Mucosa of descending colon (tissue), 3 donors: Measurements from ENCODE around the gene ACOXL. TPM values are rescaled to one million over a fixed set of nuclear protein-coding genes. Genes with fewer than 3 reads are reported as not detected.
A peak's percentile ranks its signal among the peaks of the same experiment; 100 is the strongest.
"Not testable (repeated sequence)": the region's sequence is repeated elsewhere in the genome, so short reads cannot be mapped to it uniquely, and the experiment has no call there.

Experiments
- ATAC-seq: fragments of 200-7000 bp; cut with Tn5 transposase; one replicate; pipeline ENCODE4 v1.9.1; 2020; ENCODE audit warnings: mild to moderate bottlenecking, moderate library complexity
- DNase-seq, 3 donors: peaks; one replicate each; pipeline ENCODE4 v3.0.0-alpha.2; 2020
- H3K36me3 ChIP-seq: fragments of 200-600 bp; one replicate; pipeline ENCODE4 v1.8.0; 2021; ENCODE audit warnings: low read depth, mild to moderate bottlenecking
- H3K4me1 ChIP-seq: fragments of 200-600 bp; one replicate; pipeline ENCODE4 v1.8.0; 2021; ENCODE audit warnings: low read depth, mild to moderate bottlenecking
- H3K4me3 ChIP-seq: fragments of 200-600 bp; one replicate; pipeline ENCODE4 v1.8.0; 2021; ENCODE audit warnings: mild to moderate bottlenecking
- H3K9me3 ChIP-seq: fragments of 200-600 bp; one replicate; pipeline ENCODE4 v1.8.0; 2021; ENCODE audit warnings: mild to moderate bottlenecking
- intact Hi-C, 2 donors: fragments of 100-400 bp; cut with DNase I in 1 of 2; cut with micrococcal nuclease in 1 of 2; formaldehyde crosslinking; loops; one replicate each; pipeline versions ENCODE4 v1.11.0 to v1.11.1; 2022; cut with DNase I, micrococcal nuclease
- total RNA-seq, 3 donors: library from RNA; stranded (reverse); fragmentation: NEBNext Ultra II Directional in 2 of 3; extraction: Animal tissue kit (Norgen Biotek cat#: 25700) in 2 of 3; gene quantifications; one replicate each; pipeline versions ENCODE4 v1.2.1 to v1.2.4, GENCODE V29; 2021 to 2023
- TF ChIP-seq, protein P1 (sequence below): fragments of 200-600 bp; IDR thresholded peaks from one replicate; pipeline ENCODE4 v1.8.0; 2022; ENCODE audit warnings: antibody characterized with exemption, mild to moderate bottlenecking
- donor health status: DM: no; HTN: no; CAD: no; lungs with moderate emphysema.
- donor health status: DM: no; HTN: no; CAD: no.
- donor health status: DM: no; HTN: yes; CAD: no.

Gene ACOXL
- total RNA-seq, 3 donors from 2014 or later = 0.51 to 1.2 (median 0.87) TPM

DNA sequence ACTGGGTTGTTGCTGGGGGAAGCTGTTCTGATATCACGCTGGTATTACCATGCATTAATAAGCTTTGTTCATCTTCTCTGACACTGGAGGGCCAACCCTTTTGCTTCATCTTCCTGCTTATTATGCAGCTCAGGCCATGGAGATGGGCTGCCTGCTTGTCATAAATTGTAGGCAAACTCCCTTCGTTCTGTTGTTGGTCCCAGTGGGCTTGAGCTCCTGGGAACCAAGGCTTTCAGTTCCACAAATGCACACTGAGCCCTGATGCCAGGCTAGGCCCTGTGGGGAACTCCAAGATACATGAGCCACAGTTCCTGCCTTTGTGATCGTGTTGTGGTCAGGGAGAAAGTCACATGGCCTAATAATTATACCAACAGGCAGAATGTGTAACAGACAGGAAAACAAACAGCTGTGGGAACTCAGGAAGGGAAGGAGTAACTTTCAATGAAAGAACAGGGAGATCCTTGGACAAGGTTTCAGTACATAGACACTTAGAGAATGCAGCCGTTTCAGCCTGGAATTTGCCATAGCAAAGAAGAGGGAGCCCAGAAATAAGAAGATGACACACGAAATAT is 339.3 kb downstream of the ACOXL start:
- peak in 1 of 3 donors; percentile 13 for DNase-seq
- intact Hi-C loops = no loop called here
- no peaks in the 10 kb centered on the region for H3K36me3 ChIP-seq

DNA sequence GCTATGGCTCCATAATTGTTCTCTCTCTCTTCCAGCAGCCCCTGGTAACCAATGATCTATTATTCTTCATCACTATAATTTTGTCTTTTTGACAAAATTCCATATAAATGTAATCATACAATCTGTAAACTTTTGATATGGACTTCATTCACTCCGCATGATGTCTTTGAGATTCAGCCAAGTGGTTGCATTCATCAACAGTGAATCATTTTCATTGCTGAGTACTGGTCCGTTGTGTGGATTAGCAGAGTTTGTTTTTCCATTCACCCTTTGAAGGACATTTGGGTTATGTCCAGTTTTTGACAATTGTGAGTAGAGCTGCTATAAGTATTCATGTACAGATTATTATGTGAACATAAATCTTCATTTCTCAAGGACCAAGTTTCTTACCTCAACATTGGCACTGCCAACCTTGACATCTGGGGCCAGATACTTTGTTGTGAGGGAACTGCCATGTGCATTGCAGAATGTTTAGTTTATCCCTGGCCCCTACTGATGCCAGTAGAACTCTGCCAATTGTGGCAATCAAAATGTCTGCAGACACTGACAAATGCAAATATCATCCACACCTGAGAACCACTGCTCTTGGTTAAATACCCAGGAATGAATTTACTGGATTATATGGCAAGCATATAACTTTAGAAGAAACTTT is 340.0 kb downstream of the ACOXL start:
- H3K9me3 ChIP-seq = no peaks in the 10 kb centered on the region
- no peak for ATAC-seq
- H3K4me1 ChIP-seq = no peaks in the 10 kb centered on the region
- H3K4me3 ChIP-seq = no peak overlapping the region
- H3K36me3 ChIP-seq = no peaks in the 10 kb centered on the region
- no peak for DNase-seq
- TF ChIP-seq, protein P1, sequence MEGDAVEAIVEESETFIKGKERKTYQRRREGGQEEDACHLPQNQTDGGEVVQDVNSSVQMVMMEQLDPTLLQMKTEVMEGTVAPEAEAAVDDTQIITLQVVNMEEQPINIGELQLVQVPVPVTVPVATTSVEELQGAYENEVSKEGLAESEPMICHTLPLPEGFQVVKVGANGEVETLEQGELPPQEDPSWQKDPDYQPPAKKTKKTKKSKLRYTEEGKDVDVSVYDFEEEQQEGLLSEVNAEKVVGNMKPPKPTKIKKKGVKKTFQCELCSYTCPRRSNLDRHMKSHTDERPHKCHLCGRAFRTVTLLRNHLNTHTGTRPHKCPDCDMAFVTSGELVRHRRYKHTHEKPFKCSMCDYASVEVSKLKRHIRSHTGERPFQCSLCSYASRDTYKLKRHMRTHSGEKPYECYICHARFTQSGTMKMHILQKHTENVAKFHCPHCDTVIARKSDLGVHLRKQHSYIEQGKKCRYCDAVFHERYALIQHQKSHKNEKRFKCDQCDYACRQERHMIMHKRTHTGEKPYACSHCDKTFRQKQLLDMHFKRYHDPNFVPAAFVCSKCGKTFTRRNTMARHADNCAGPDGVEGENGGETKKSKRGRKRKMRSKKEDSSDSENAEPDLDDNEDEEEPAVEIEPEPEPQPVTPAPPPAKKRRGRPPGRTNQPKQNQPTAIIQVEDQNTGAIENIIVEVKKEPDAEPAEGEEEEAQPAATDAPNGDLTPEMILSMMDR = no peak
- intact Hi-C loops = no loop called here

More for the DNA sequence above, 339.3 kb downstream of the ACOXL start:
- TF ChIP-seq, protein P1 = no peak
- Histone ChIP-seq H3K4me3 (no peak overlapping the region), H3K4me1 (no peaks in the 10 kb centered on the region), H3K9me3 (no peaks in the 10 kb centered on the region)
- ATAC-seq = peak; percentile 50

DNA sequence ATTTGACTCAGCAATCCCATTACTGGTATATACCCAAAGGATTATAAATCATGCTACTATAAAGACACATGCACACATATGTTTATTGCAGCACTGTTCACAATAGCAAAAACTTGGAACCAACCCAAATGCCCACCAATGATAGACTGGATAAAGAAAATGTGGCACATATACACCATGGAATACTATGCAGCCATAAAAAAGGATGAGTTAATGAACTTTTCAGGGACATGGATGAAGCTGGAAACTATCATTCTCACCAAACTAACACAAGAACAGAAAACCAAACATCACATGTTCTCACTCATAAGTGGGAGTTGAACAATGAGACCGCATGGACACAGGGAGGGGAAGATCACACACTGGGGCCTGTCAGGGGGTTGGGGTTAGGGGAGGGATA is 350.3 kb downstream of the ACOXL start:
- H3K9me3 ChIP-seq, H3K36me3 ChIP-seq, H3K4me3 ChIP-seq, DNase-seq, H3K4me1 ChIP-seq, intact Hi-C loops, ATAC-seq: not testable (repeated sequence)

DNA sequence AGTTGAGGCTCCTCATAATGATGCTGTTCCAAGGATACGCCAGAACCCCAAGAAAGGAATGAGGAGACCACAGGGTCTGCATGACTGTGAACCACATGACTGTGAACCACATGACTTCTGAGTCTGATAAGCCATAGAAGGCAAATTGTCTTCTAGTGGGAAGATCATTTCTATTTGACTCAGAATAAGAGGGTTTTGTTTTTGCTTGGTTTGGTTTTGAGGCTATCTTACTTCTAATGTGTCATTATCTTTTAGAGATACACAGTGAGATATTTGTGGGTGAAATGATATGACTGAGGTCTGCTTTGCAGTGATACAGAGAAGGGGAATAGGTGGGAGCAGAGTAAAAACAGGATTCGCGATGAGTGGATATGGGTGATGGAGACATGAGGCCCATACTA is 359.4 kb downstream of the ACOXL start:
- no peaks in the 10 kb centered on the region for H3K9me3 ChIP-seq
- no peaks in the 10 kb centered on the region for H3K36me3 ChIP-seq
- TF ChIP-seq, protein P1 = no peak
- no peaks in the 10 kb centered on the region for H3K4me1 ChIP-seq
- no peak overlapping the region for H3K4me3 ChIP-seq
- ATAC-seq = no peak
- DNase-seq = no peak
- intact Hi-C loops = no loop called here

DNA sequence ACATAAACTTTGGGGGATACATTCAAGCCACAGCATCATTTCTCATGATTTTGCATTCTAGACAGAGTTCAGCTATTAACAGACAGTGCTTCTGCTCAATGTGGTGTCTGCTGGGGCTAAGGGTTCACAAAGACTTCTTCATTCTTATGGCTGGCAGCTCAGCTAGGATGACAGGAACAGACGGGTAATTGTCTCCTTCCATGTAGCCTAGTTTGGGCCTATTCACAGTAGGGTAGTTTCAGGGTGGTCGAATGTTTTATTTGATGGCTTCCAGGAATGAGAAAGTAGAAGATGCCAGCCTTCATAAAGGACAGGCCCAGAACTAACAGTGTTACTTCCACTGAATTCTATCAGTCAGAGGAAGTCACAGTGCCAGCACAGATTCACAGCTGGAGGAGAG is 362.3 kb downstream of the ACOXL start:
- Histone ChIP-seq H3K9me3 (no peaks in the 10 kb centered on the region), H3K4me3 (no peak overlapping the region), H3K4me1 (no peaks in the 10 kb centered on the region), H3K36me3 (no peaks in the 10 kb centered on the region)
- ATAC-seq (no peak), DNase-seq (no peak)
- TF ChIP-seq, protein P1 = no peak
- intact Hi-C loops = no loop called here

DNA sequence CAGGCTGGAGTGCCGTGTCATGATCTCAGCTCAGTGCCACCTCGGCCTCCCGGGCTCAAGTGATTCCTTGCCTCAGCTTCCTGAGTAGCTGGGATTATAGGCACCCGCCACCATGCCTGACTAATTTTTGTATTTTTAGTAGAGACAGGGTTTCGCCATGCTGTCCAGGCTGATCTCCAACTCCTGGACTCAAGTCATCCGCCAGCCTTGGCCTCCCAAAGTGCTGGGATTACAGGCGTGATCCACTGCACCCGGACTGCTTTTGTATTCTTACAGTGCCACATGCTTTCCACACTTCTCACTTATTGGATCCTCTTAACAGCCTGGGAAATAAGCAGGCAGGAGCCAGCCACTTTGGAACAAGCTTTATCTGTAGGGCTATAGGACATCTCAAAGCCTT is 363.1 kb downstream of the ACOXL start:
- H3K36me3 ChIP-seq = no peaks in the 10 kb centered on the region
- DNase-seq (no peak), ATAC-seq (no peak)
- TF ChIP-seq, protein P1 = no peak
- H3K4me1 ChIP-seq = no peaks in the 10 kb centered on the region
- H3K9me3 ChIP-seq = no peaks in the 10 kb centered on the region
- intact Hi-C loops = no loop called here
- no peak overlapping the region for H3K4me3 ChIP-seq
